HG02938 (cell line): Measurements from ENCODE around the gene DST.

Experiments used
- ATAC-seq: cut with Tn5 transposase; IDR thresholded peaks from one replicate; pipeline ENCODE4 v1.9.1; 2021; ENCODE audit warnings: mild to moderate bottlenecking, moderate library complexity; ENCODE audit not compliant: unreplicated experiment

The DST gene

GRCh38 chr6:56448046-56448445 is 194.6 kb downstream of the DST start:
- no peak for ATAC-seq

GRCh38 chr6:56445818-56446217 is 196.9 kb downstream of the DST start:
- no peak for ATAC-seq

GRCh38 chr6:56444855-56445254 is 197.8 kb downstream of the DST start:
- ATAC-seq = no peak

- ATAC-seq = no peak
These were observed 202.1 kb downstream of the DST start for GRCh38 chr6:56440551-56440981.

- no peak for ATAC-seq
These were observed 205.4 kb downstream of the DST start for GRCh38 chr6:56437171-56437900.

GRCh38 chr6:56435754-56436153 is 206.9 kb downstream of the DST start:
- no peak for ATAC-seq

GRCh38 chr6:56435326-56435725 is 207.4 kb downstream of the DST start:
- no peak for ATAC-seq

GRCh38 chr6:56434606-56435005 is 208.1 kb downstream of the DST start:
- ATAC-seq = no peak

GRCh38 chr6:56433119-56433518 is 209.6 kb downstream of the DST start:
- no peak for ATAC-seq

- ATAC-seq = no peak
These were observed 210.5 kb downstream of the DST start for GRCh38 chr6:56432194-56432593.

GRCh38 chr6:56430629-56431600 is 211.8 kb downstream of the DST start:
- no peak for ATAC-seq

- ATAC-seq = no peak
These were observed 218.1 kb downstream of the DST start for GRCh38 chr6:56424542-56425083.

- ATAC-seq = no peak
These were observed 218.6 kb downstream of the DST start for GRCh38 chr6:56424064-56424463.

- no peak for ATAC-seq
These were observed 222.4 kb downstream of the DST start for GRCh38 chr6:56420296-56420695.

- ATAC-seq = no peak
These were observed 223.5 kb downstream of the DST start for GRCh38 chr6:56419191-56419590.

- ATAC-seq = no peak
These were observed 224.9 kb downstream of the DST start for GRCh38 chr6:56417823-56418222.

- ATAC-seq = no peak
These were observed 226.4 kb downstream of the DST start for GRCh38 chr6:56416247-56416646.

- no peak for ATAC-seq
These were observed 233.7 kb downstream of the DST start for GRCh38 chr6:56408976-56409375.
